MM.1S (cell line): ENCODE measurements around the gene RPTOR.

Experiments
- DNase-seq: peaks from one replicate; pipeline ENCODE4 v3.0.0-alpha.2; 2015
- H2AFZ ChIP-seq: fragments of 300-600 bp; sonication (generic); 2 replicates; pipeline ENCODE4 v1.6.0; 2016; ENCODE audit warnings: antibody characterized with exemption, low read length
- H3F3A ChIP-seq: fragments of 300-600 bp; sonication (generic); 2 replicates; pipeline ENCODE4 v1.6.1; 2016; ENCODE audit warnings: mild to moderate bottlenecking, antibody characterized with exemption, low read length, moderate library complexity, mixed read lengths; ENCODE audit not compliant: insufficient read depth
- H3K27ac ChIP-seq: fragments of 300-600 bp; sonication (generic); 2 replicates; pipeline ENCODE4 v1.5.1; 2016; ENCODE audit warnings: mild to moderate bottlenecking, low read length
- H3K27me3 ChIP-seq: fragments of 300-600 bp; sonication (generic); replicated peaks from 2 replicates; pipeline ENCODE4 v1.6.0; 2016; ENCODE audit warnings: low read length; ENCODE audit not compliant: insufficient read depth
- H3K36me3 ChIP-seq: fragments of 300-600 bp; sonication (generic); replicated peaks from 2 replicates; pipeline ENCODE4 v1.6.1; 2016; ENCODE audit warnings: mild to moderate bottlenecking, low read length, mixed read lengths; ENCODE audit not compliant: insufficient read depth
- H3K4me1 ChIP-seq: fragments of 300-600 bp; sonication (generic); 2 replicates; pipeline ENCODE4 v1.6.1; 2016; ENCODE audit warnings: low read length, mixed read lengths
- H3K4me2 ChIP-seq: fragments of 300-600 bp; sonication (generic); 2 replicates; pipeline ENCODE4 v1.6.0; 2016; ENCODE audit warnings: low read depth, low read length
- H3K4me3 ChIP-seq: fragments of 300-600 bp; sonication (generic); 2 replicates; pipeline ENCODE4 v1.5.1; 2016; ENCODE audit warnings: low read length, mixed read lengths
- H3K79me2 ChIP-seq: fragments of 300-600 bp; sonication (generic); 2 replicates; pipeline ENCODE4 v1.6.1; 2016; ENCODE audit warnings: mixed run types, low read length, mixed read lengths
- H3K9ac ChIP-seq: fragments of 300-600 bp; sonication (generic); 2 replicates; pipeline ENCODE4 v1.6.1; 2016; ENCODE audit warnings: low read length, mixed read lengths
- H3K9me2 ChIP-seq: fragments of 300-600 bp; sonication (generic); replicated peaks from 2 replicates; pipeline ENCODE4 v1.6.1; 2016; ENCODE audit warnings: mild to moderate bottlenecking, low read length, mixed read lengths; ENCODE audit not compliant: insufficient read depth
- H3K9me3 ChIP-seq: fragments of 300-600 bp; sonication (generic); replicated peaks from 2 replicates; pipeline ENCODE4 v1.6.1; 2016; ENCODE audit warnings: mild to moderate bottlenecking, low read length, mixed read lengths; ENCODE audit not compliant: insufficient read depth
- H4K20me1 ChIP-seq: fragments of 300-600 bp; sonication (generic); 2 replicates; pipeline ENCODE4 v1.6.1; 2016; ENCODE audit warnings: mild to moderate bottlenecking, low read length, moderate library complexity, mixed read lengths; ENCODE audit not compliant: insufficient read depth
- CTCF ChIP-seq: fragments of 300-600 bp; sonication (generic); IDR thresholded peaks from 2 replicates; pipeline ENCODE4 v1.5.1; 2016; ENCODE audit warnings: antibody characterized with exemption, low read length, mixed read lengths
- EZH2 ChIP-seq: fragments of 300-600 bp; sonication (generic); optimal IDR thresholded peaks from 2 replicates; pipeline ENCODE3; 2017; ENCODE audit warnings: low read depth, mild to moderate bottlenecking, antibody characterized with exemption, low read length, mixed read lengths
- EZH2phosphoT487 ChIP-seq: fragments of 300-600 bp; sonication (generic); IDR thresholded peaks from 2 replicates; pipeline ENCODE4 v1.6.1; 2018; ENCODE audit warnings: antibody characterized with exemption, low read length

Gene RPTOR

GRCh38 chr17:80950466-80951120, 406.0 kb downstream of the RPTOR start:
- TF ChIP-seq EZH2phosphoT487: no peak
- TF ChIP-seq CTCF: no peak
- no peak for TF ChIP-seq EZH2

GRCh38 chr17:80951121-80952090, 406.8 kb downstream of the RPTOR start:
- no peak for DNase-seq
- H3F3A ChIP-seq: no peaks in the 10 kb centered on the region
- H2AFZ ChIP-seq: no peak overlapping the region
- H3K9me2 ChIP-seq: no peaks in the 10 kb centered on the region
- H3K27ac ChIP-seq: no peak overlapping the region
- H3K4me1 ChIP-seq: no peaks in the 10 kb centered on the region
- no peak overlapping the region for H3K4me3 ChIP-seq
- H3K27me3 ChIP-seq: no peaks in the 10 kb centered on the region
- no peaks in the 10 kb centered on the region for H3K36me3 ChIP-seq
- H3K79me2 ChIP-seq: no peaks in the 10 kb centered on the region
- no peaks in the 10 kb centered on the region for H3K9me3 ChIP-seq
- no peak overlapping the region for H3K4me2 ChIP-seq
- no peaks in the 10 kb centered on the region for H4K20me1 ChIP-seq
- TF ChIP-seq EZH2phosphoT487 (no peak), CTCF (no peak), EZH2 (no peak)
- no peak overlapping the region for H3K9ac ChIP-seq

More at GRCh38 chr17:80950466-80951120, 406.0 kb downstream of the RPTOR start:
- no peaks in the 10 kb centered on the region for H4K20me1 ChIP-seq
- no peaks in the 10 kb centered on the region for H3K9me2 ChIP-seq
- no peak overlapping the region for H3K4me2 ChIP-seq
- H3K4me3 ChIP-seq: no peak overlapping the region
- no peak for DNase-seq
- H3K36me3 ChIP-seq: no peaks in the 10 kb centered on the region
- no peaks in the 10 kb centered on the region for H3K9me3 ChIP-seq
- no peaks in the 10 kb centered on the region for H3F3A ChIP-seq
- H3K79me2 ChIP-seq: no peaks in the 10 kb centered on the region
- H3K27me3 ChIP-seq: no peaks in the 10 kb centered on the region
- H3K4me1 ChIP-seq: no peaks in the 10 kb centered on the region
- no peak overlapping the region for H3K9ac ChIP-seq
- no peak overlapping the region for H3K27ac ChIP-seq
- H2AFZ ChIP-seq: no peak overlapping the region

- Histone ChIP-seq H3K4me2 (no peak overlapping the region), H3K36me3 (no peaks in the 10 kb centered on the region), H4K20me1 (no peaks in the 10 kb centered on the region), H3K79me2 (no peaks in the 10 kb centered on the region), H3K27me3 (no peaks in the 10 kb centered on the region), H3K9ac (no peak overlapping the region), H3K4me3 (no peak overlapping the region), H3K27ac (no peak overlapping the region), H3F3A (no peaks in the 10 kb centered on the region), H2AFZ (no peak overlapping the region), H3K4me1 (no peaks in the 10 kb centered on the region), H3K9me3 (no peaks in the 10 kb centered on the region), H3K9me2 (no peaks in the 10 kb centered on the region)
- DNase-seq: no peak
- TF ChIP-seq EZH2 (no peak), EZH2phosphoT487 (no peak), CTCF (no peak)
These were observed 407.7 kb downstream of the RPTOR start for GRCh38 chr17:80952291-80952690.
